ENCODE data around the gene LRRC4.

Gene LRRC4

GRCh38 chr7:127986581-127987521 is 44.4 kb downstream of the LRRC4 start:
- Histone ChIP-seq H3K27ac (no peak overlapping the region), H3K4me3 (no peak overlapping the region)

DNA sequence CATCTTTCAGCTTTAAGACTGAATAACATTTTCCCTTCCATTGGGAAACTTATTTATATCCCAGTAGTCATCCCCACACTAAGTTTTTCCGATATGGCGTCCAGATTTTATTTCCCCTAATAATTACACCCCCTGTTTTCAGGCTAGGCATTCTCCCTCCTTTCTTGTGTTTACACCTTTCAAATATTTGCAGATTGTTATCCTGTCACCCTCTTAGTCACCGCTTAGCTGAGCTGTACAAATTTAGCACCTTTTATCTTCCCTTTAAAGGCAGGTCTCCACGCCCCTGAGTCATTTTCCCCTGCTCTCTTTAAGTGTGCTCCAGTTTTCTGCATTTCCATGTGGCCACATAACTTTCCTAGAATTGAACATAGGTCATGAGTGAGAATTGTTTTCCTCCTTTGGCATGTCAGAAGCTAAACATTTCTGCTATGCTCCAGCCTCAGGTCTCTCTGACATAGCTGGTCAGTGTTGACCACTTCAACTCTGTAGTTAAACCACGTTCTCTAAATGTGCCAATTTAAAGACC is 47.4 kb downstream of the LRRC4 start:
- H3K27ac ChIP-seq: no peak overlapping the region
- H3K4me3 ChIP-seq: no peak overlapping the region

GRCh38 chr7:127981965-127982364 is 49.3 kb downstream of the LRRC4 start:
- H3K27ac ChIP-seq: no peak overlapping the region

GRCh38 chr7:127980901-127981300 is 50.3 kb downstream of the LRRC4 start:
- no peak overlapping the region for H3K27ac ChIP-seq
- H3K4me3 ChIP-seq: no peak overlapping the region

More at GRCh38 chr7:127981965-127982364, 49.3 kb downstream of the LRRC4 start:
- no peak overlapping the region for H3K4me3 ChIP-seq

DNA sequence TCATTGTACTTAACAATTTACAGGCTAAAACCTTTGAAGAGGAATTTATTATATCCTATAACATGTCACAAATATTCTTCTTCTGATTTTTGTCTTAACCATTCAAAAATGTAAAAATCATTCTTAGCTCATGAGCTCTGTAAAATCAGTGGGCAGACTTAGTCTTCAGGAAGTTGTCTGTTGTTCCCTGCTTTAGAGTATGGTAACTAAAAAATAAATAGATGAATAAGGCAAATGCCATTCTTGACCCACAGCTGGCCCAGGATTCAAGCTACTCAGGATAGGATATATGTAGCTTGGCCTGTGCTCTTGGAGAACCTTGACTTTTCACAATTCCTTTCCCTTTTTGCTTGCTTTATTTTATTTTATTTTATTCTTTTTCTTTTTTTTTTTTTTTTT is 51.5 kb downstream of the LRRC4 start:
- Histone ChIP-seq H3K4me3 (no peak overlapping the region), H3K27ac (no peak overlapping the region)

DNA sequence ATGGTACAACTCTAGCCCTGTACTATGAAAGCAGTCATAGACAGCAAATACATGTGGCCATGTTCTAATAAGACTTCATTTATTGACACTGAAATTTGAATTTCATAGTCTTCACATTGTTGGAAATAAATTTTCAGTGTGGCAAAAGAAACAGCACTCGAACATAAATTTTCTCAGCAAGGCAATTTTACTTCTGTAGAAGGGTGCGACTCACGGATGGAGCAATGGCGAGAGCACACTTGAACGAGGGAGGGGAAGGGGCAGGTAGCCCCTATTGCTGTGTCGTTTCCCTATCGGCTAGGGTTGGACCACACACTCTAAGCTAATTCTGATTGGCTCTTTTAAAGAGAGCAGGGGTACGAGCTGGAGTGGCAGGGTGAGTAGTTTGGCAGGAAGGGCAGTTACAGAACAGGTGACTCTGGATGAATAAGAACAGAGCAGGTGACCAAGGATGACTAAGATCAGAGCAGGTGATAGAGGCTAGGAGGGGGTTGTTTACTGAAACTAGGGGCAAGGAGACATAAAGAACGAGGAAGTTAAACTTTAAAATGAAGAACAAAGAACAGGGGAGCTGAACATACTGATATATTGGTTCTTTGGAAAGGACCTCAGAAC is 52.0 kb downstream of the LRRC4 start:
- Histone ChIP-seq H3K27ac (no peak overlapping the region), H3K4me3 (no peak overlapping the region)

- Histone ChIP-seq H3K4me3 (no peak overlapping the region), H3K27ac (no peak overlapping the region)
These were observed 52.8 kb downstream of the LRRC4 start for GRCh38 chr7:127978421-127978820.

Data from skin epidermis (tissue), 12 donors.